Lung (tissue), 12 donors: ENCODE data around the gene AEBP1. TPM values are rescaled to one million over a fixed set of nuclear protein-coding genes. Genes with fewer than 3 reads are reported as not detected.

Experiments used
- ATAC-seq: fragments of 200-7000 bp; cut with Tn5 transposase; one replicate; pipeline ENCODE4 v1.9.1; 2020; ENCODE audit warnings: moderate number of reproducible peaks; ENCODE audit not compliant: insufficient read depth, low FRiP score
- DNase-seq, 3 donors: peaks; one replicate each; pipeline ENCODE4 v3.0.0-alpha.2; 2013 to 2017
- H3K27ac ChIP-seq, 2 donors: one replicate each; pipeline ENCODE4 v1.5.1; 2013; ENCODE audit warnings: mild to moderate bottlenecking in 2 of 2, moderate library complexity in 2 of 2, control low read depth in 1 of 2, inconsistent platforms in 1 of 2, low read depth in 1 of 2, low read length in 1 of 2
- H3K27me3 ChIP-seq, 3 donors: one replicate each; pipeline ENCODE4 v1.5.1; 2013; ENCODE audit warnings: low read length in 2 of 3; ENCODE audit not compliant: control insufficient read depth in 3 of 3, insufficient read depth in 3 of 3
- H3K36me3 ChIP-seq, 4 donors: one replicate each; pipeline ENCODE4 v1.5.1; 2013; ENCODE audit warnings: low read length in 4 of 4, mild to moderate bottlenecking in 1 of 4, moderate library complexity in 1 of 4; ENCODE audit not compliant: control insufficient read depth in 4 of 4, insufficient read depth in 4 of 4
- H3K4me1 ChIP-seq, 5 donors: one replicate each; pipeline ENCODE4 v1.5.1; 2013; ENCODE audit warnings: low read length in 5 of 5, mild to moderate bottlenecking in 2 of 5, moderate library complexity in 1 of 5; ENCODE audit not compliant: control insufficient read depth in 5 of 5, insufficient read depth in 5 of 5
- H3K4me3 ChIP-seq: one replicate; pipeline ENCODE4 v1.5.1; 2013; ENCODE audit warnings: mild to moderate bottlenecking, control low read depth, moderate library complexity
- H3K9ac ChIP-seq, 2 donors: one replicate each; pipeline ENCODE4 v1.5.1; 2013; ENCODE audit warnings: low read length in 2 of 2, control low read depth in 1 of 2; ENCODE audit not compliant: insufficient read depth in 1 of 2
- H3K9me3 ChIP-seq, 4 donors: one replicate each; pipeline ENCODE4 v1.5.1; 2013; ENCODE audit warnings: low read length in 3 of 4, mild to moderate bottlenecking in 1 of 4, moderate library complexity in 1 of 4; ENCODE audit not compliant: control insufficient read depth in 4 of 4, insufficient read depth in 3 of 4
- WGBS, 2 donors: extraction: QIAGEN DNeasy Blood & Tissue Kit; methylation state at CpG; one replicate each; pipeline ENCODE4 v1.1.7; 2013; 5-methylcytosine and 5-hydroxymethylcytosine counted together
- polyA plus RNA-seq, 2 donors: library from polyadenylated mRNA; stranded (reverse); fragments of 200-250 nt; gene quantifications; one replicate each; pipeline ENCODE4 v1.2.1, GENCODE V29; 2013
- total RNA-seq, 2 donors: library from RNA; depleted of rRNA in 1 of 2; stranded (reverse); fragments of >200 nt in 1 of 2; gene quantifications; one replicate each; pipeline ENCODE4 v1.2.1, GENCODE V29; 2014 to 2021
- TF ChIP-seq, protein P1 (sequence below): IDR thresholded peaks from 2 replicates; pipeline ENCODE4 v1.5.1; 2012; ENCODE audit warnings: mild to moderate bottlenecking; ENCODE audit errors: control extremely low read depth, extremely low read depth
- donor health status: control.
- donor health status: control.
- donor health status: Bipolar disorder and iron deficiency.
- donor health status: healthy.
- donor health status: DM: yes; HTN: yes; CAD: no.

AEBP1 gene
- total and polyA plus RNA-seq, 4 donors, result 43.4 to 124 (median 68.7) TPM

DNA sequence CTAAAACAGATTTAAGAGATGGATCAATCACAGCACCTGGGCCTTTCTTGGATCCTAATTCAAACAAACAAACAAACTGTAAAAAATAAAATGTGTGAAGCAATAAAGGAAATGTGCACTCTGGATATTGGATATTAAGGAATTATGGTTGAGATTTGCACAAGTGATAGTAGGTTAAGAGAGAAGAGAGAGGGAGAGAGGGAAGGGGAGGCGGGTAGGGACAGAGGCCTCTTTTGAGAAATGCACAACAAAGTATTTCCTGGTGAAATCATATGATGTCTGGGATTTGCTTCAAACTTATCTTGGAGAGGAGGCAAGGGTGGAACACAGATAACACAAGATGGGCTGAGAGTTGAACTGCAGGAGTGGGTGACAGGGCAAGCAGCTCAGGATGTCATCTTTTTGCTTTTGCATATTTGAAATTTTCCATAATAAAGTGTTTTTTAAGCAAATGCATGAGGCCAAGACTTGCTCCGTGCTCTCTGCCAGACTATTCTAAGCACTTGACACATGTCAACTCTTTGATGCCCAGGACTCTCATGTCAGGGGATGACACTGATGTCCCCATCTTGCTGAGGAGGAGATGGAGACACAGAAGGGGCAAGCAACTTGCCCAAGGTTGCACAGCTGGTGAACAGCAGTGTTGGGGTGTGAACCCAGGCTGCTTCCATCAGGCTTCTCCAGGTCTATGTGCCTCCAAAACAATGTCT, 9.1 kb upstream of the AEBP1 start:
- WGBS, 2 donors, result 74 to 92% methylated on average over 2 of the region's 2 CpGs
- Histone ChIP-seq H3K27ac (no peak overlapping the region), H3K36me3 (no peaks in the 10 kb centered on the region), H3K9ac (no peak overlapping the region), H3K4me3 (no peak overlapping the region), H3K9me3 (no peaks in the 10 kb centered on the region), H3K4me1 (peaks cover 0 to 13% (median 0%) of the 10 kb centered on the region in 5 donors), H3K27me3 (no peaks in the 10 kb centered on the region)
- TF ChIP-seq, protein P1, sequence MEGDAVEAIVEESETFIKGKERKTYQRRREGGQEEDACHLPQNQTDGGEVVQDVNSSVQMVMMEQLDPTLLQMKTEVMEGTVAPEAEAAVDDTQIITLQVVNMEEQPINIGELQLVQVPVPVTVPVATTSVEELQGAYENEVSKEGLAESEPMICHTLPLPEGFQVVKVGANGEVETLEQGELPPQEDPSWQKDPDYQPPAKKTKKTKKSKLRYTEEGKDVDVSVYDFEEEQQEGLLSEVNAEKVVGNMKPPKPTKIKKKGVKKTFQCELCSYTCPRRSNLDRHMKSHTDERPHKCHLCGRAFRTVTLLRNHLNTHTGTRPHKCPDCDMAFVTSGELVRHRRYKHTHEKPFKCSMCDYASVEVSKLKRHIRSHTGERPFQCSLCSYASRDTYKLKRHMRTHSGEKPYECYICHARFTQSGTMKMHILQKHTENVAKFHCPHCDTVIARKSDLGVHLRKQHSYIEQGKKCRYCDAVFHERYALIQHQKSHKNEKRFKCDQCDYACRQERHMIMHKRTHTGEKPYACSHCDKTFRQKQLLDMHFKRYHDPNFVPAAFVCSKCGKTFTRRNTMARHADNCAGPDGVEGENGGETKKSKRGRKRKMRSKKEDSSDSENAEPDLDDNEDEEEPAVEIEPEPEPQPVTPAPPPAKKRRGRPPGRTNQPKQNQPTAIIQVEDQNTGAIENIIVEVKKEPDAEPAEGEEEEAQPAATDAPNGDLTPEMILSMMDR, result no peak
- peak in 1 of 3 donors; percentile 38 for DNase-seq
- no peak for ATAC-seq

DNA sequence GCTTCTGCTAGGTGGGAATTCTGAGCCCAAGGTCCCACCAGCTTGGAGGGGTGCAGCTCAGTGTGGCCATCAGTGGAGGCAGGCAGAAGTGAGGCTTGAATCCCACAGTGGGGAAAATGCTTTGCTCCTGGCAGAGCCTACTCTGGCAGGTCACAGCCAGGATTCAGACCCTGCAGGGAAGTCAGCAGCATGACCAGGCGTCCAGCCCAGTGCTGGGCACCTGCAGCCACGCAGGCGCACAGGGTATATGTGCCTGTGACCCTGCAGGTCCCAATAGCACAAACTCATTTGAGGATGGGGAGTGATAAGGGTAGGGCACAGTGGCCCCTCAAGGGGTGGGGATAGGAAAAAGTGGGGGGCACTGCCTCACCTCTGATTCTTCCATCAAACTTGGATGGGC, 8.4 kb upstream of the AEBP1 start:
- peaks cover 0 to 15% (median 0%) of the 10 kb centered on the region in 5 donors for H3K4me1 ChIP-seq
- no peak overlapping the region for H3K9ac ChIP-seq
- H3K27ac ChIP-seq, result no peak overlapping the region
- 91 to 97% methylated on average over 3 of the region's 3 CpGs for WGBS, 2 donors
- ATAC-seq, result no peak
- TF ChIP-seq, protein P1, result no peak
- H3K9me3 ChIP-seq, result no peaks in the 10 kb centered on the region
- no peaks in the 10 kb centered on the region for H3K36me3 ChIP-seq
- no peaks in the 10 kb centered on the region for H3K27me3 ChIP-seq
- no peak overlapping the region for H3K4me3 ChIP-seq
- no peak for DNase-seq

DNA sequence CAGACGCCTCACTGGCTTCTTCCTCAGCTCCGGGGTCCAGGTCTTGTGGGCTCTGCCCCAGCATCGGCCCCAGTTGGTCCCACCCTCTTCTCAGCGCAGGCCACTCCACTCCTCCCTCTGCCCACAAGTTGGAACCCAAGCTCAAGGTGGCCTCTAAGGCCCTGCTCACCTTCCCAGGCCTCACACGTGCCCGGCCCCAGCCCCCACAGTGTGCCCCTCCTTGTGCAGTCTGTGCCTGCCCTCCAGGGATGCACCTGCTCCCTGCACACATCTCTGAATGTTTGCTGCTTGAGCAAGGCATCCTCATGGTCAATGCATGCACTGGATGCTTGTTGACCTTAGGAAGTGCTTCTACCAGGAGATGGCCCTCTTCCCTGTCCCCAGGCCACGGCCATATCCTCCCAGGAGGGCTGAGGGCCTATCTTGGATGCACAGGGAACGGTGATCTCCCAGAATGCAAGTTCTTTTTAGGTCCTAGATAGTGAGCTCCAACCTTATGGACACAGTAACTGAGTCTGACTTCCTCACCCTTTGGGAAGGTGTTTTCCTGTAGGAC, 7.7 kb upstream of the AEBP1 start:
- ATAC-seq, result no peak
- TF ChIP-seq, protein P1, result no peak
- Histone ChIP-seq H3K4me1 (peaks cover 0 to 21% (median 0%) of the 10 kb centered on the region in 5 donors), H3K4me3 (no peak overlapping the region), H3K9ac (no peak overlapping the region), H3K9me3 (no peaks in the 10 kb centered on the region), H3K27ac (no peak overlapping the region), H3K27me3 (no peaks in the 10 kb centered on the region), H3K36me3 (no peaks in the 10 kb centered on the region)
- 84 to 86% methylated on average over 8 of the region's 8 CpGs for WGBS, 2 donors
- DNase-seq, result no peak
